Activated CD4-positive, alpha-beta T cell treated with anti-CD3 and anti-CD28 coated beads for 48 hours (primary cell): ENCODE results near the gene ZNF668.
"Not testable (repeated sequence)": the region's sequence is repeated elsewhere in the genome, so short reads cannot be mapped to it uniquely, and the experiment has no call there.

ENCODE experiments used
- DNase-seq: peaks from one replicate; pipeline ENCODE4 v3.0.0-alpha.2; 2020

ZNF668 gene

GRCh38 chr16:31055613-31056012 lies 18.4 kb downstream of the ZNF668 start:
- DNase-seq: no peak

GRCh38 chr16:31052114-31052513 lies 21.9 kb downstream of the ZNF668 start:
- peak; percentile 31 for DNase-seq

- no peak for DNase-seq
Observed at GRCh38 chr16:31050280-31051030, 23.6 kb downstream of the ZNF668 start.

- no peak for DNase-seq
Observed at GRCh38 chr16:31043898-31044481, 30.1 kb downstream of the ZNF668 start.

GRCh38 chr16:31043352-31043751 lies 30.7 kb downstream of the ZNF668 start:
- DNase-seq: no peak

GRCh38 chr16:31042866-31043265 lies 31.2 kb downstream of the ZNF668 start:
- no peak for DNase-seq

- DNase-seq: no peak
Observed at GRCh38 chr16:31038993-31039392, 35.0 kb downstream of the ZNF668 start.

- DNase-seq: no peak
Observed at GRCh38 chr16:31036691-31037090, 37.3 kb downstream of the ZNF668 start.

- peak; percentile 92 for DNase-seq
Observed at GRCh38 chr16:31033709-31034492, 40.1 kb downstream of the ZNF668 start.

- peak; percentile 97 for DNase-seq
Observed at GRCh38 chr16:31032736-31033708, 41.0 kb downstream of the ZNF668 start, which contains the start of gene STX4. Gene STX4, plus strand, starts transcription at chr16:31033558. Its CDS starts 248 bp downstream, at chr16:31033806.

GRCh38 chr16:31031276-31031675 lies 42.8 kb downstream of the ZNF668 start:
- DNase-seq: no peak

GRCh38 chr16:31029272-31029671 lies 44.8 kb downstream of the ZNF668 start:
- no peak for DNase-seq

GRCh38 chr16:31025339-31025738 lies 48.7 kb downstream of the ZNF668 start:
- DNase-seq: no peak

GRCh38 chr16:31023627-31024226 lies 50.3 kb downstream of the ZNF668 start:
- DNase-seq: no peak

- DNase-seq: no peak
Observed at GRCh38 chr16:31023252-31023602, 50.8 kb downstream of the ZNF668 start.

GRCh38 chr16:31022544-31023251 lies 51.3 kb downstream of the ZNF668 start:
- no peak for DNase-seq

GRCh38 chr16:31020536-31020935 lies 53.5 kb downstream of the ZNF668 start:
- no peak for DNase-seq

- not testable (repeated sequence) for DNase-seq
Observed at GRCh38 chr16:31017756-31018155, 56.3 kb downstream of the ZNF668 start.

GRCh38 chr16:31016018-31016417 lies 58.0 kb downstream of the ZNF668 start:
- DNase-seq: no peak

- not testable (repeated sequence) for DNase-seq
Observed at GRCh38 chr16:31013292-31013691, 60.7 kb downstream of the ZNF668 start.

GRCh38 chr16:31011815-31012214 lies 62.2 kb downstream of the ZNF668 start:
- DNase-seq: not testable (repeated sequence)
